ENCODE measurements around the gene ABR.

- no peak for TF ChIP-seq POLR2A (IDR thresholded peaks at IDR 0.05; ENCODE audit: control extremely low read depth in 1 of 2, low read depth in 2 of 2, low read length in 2 of 2)
- TF ChIP-seq CTCF (IDR thresholded peaks at IDR 0.05; ENCODE audit: control extremely low read depth in 1 of 3, insufficient read depth in 1 of 3, low read depth in 1 of 3, low read length in 3 of 3): no peak
Observed at GRCh38 chr17:1010586-1010985, 169.2 kb downstream of the ABR start.
